Mesothelial cell of epicardium (in vitro differentiated cells): ENCODE data around the gene LYPD4. TPM values are rescaled to one million over a fixed set of nuclear protein-coding genes. Genes with fewer than 3 reads are reported as not detected.

Experiments
- DNase-seq, 2 experiments: peaks; one replicate each; pipeline ENCODE4 v3.0.0; 2021; ENCODE audit warnings: low spot score in 2 of 2; ENCODE audit not compliant: unreplicated experiment in 2 of 2
- H3K27ac Mint-ChIP-seq: 2 replicates; pipeline ENCODE4 v1.8.0; 2021; ENCODE audit warnings: mixed read lengths
- H3K27me3 Mint-ChIP-seq: 2 replicates; pipeline ENCODE4 v1.8.0; 2021; ENCODE audit warnings: low read depth, mixed read lengths
- H3K36me3 Mint-ChIP-seq: 2 replicates; pipeline ENCODE4 v1.8.0; 2021; ENCODE audit warnings: mixed read lengths
- H3K4me1 Mint-ChIP-seq: 2 replicates; pipeline ENCODE4 v1.8.0; 2021; ENCODE audit warnings: mixed read lengths
- H3K4me3 Mint-ChIP-seq: 2 replicates; pipeline ENCODE4 v1.8.0; 2021; ENCODE audit warnings: mild to moderate bottlenecking, moderate library complexity, mixed read lengths
- H3K9me3 Mint-ChIP-seq: 2 replicates; pipeline ENCODE4 v1.8.0; 2021; ENCODE audit warnings: mixed read lengths
- total RNA-seq: library from RNA; stranded (reverse); gene quantifications from 3 replicates; pipeline ENCODE4 v1.2.1, GENCODE V29; 2021
- TF ChIP-seq, protein P1 (sequence below): fragments of 200-600 bp; sonication (generic); IDR thresholded peaks from one replicate; pipeline ENCODE4 v1.5.0; 2021; ENCODE audit warnings: antibody characterized with exemption; ENCODE audit not compliant: unreplicated experiment

Gene LYPD4
- total RNA-seq, 1 donor from 2014 or later = not detected

DNA sequence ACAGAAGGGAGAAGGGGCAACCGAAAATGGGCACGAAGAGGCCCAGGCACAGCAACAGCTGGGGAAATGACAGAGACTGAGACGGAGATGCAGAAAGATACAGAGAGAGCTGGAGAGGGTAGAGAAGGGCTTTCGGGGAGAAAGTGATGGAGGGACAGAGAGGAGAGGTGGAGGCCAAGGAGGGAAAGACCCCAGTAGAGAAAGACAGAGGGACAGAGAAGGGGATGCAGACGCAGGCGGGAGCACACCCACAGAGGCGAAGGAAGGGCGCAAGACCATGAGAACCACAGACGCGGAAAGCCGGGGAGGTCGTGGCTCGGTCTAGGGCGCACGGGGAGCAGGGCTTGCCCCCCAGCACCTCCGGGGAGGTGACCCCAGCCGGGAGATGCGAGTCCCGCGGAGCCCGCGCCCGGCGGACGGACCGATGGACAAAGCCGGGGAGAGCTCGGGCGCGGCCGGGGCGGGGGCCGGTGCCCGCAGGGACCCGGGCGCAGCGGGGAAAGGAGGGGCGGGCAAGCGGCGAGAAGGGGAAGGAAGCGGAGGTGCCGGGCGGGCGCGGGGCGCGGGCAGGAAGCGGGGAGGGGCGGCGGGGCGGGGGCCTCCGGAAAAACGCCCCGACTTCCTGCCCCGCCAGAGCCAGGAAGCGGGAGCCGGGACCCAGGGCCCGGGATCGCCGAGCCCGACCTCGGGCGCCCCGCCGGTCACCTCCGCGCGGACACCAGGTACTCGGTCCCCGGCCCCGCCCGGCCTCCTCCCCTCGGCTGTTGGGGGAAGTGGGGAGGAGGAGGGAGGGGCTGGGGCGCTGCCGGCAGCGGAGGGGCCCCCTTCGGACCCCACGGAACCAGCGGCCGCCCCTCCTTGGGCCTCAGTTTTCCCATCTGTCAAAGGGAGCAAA lies 38.3 kb upstream of the LYPD4 start, which contains the start of gene ARHGEF1:
ARHGEF1 (plus strand) TSS at position 617 of the 895 bp plus-strand sequence. CDS start 4,899 bp downstream, outside the sequence.
- DNase-seq = peak; percentile 26 to 44
- Mint-ChIP-seq H3K9me3 (no peaks in the 10 kb centered on the region), H3K27me3 (peaks cover 42% of the 10 kb centered on the region), H3K4me1 (peaks cover 24% of the 10 kb centered on the region), H3K27ac (peak within 1 kb of the TSS; percentile 87), H3K4me3 (peak within 1 kb of the TSS; percentile 93), H3K36me3 (no peaks in the 10 kb centered on the region)
- TF ChIP-seq, protein P1, sequence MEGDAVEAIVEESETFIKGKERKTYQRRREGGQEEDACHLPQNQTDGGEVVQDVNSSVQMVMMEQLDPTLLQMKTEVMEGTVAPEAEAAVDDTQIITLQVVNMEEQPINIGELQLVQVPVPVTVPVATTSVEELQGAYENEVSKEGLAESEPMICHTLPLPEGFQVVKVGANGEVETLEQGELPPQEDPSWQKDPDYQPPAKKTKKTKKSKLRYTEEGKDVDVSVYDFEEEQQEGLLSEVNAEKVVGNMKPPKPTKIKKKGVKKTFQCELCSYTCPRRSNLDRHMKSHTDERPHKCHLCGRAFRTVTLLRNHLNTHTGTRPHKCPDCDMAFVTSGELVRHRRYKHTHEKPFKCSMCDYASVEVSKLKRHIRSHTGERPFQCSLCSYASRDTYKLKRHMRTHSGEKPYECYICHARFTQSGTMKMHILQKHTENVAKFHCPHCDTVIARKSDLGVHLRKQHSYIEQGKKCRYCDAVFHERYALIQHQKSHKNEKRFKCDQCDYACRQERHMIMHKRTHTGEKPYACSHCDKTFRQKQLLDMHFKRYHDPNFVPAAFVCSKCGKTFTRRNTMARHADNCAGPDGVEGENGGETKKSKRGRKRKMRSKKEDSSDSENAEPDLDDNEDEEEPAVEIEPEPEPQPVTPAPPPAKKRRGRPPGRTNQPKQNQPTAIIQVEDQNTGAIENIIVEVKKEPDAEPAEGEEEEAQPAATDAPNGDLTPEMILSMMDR = no peak

- DNase-seq = no peak
- peaks cover 19% of the 10 kb centered on the region for H3K4me1 Mint-ChIP-seq
- H3K27me3 Mint-ChIP-seq = peaks cover 48% of the 10 kb centered on the region
- no peaks in the 10 kb centered on the region for H3K9me3 Mint-ChIP-seq
- H3K36me3 Mint-ChIP-seq = no peaks in the 10 kb centered on the region
- H3K27ac Mint-ChIP-seq = no peak overlapping the region
- H3K4me3 Mint-ChIP-seq = no peak overlapping the region
- TF ChIP-seq, protein P1 = no peak
Measured at GRCh38 chr19:41880329-41880708, 35.8 kb upstream of the LYPD4 start.

DNA sequence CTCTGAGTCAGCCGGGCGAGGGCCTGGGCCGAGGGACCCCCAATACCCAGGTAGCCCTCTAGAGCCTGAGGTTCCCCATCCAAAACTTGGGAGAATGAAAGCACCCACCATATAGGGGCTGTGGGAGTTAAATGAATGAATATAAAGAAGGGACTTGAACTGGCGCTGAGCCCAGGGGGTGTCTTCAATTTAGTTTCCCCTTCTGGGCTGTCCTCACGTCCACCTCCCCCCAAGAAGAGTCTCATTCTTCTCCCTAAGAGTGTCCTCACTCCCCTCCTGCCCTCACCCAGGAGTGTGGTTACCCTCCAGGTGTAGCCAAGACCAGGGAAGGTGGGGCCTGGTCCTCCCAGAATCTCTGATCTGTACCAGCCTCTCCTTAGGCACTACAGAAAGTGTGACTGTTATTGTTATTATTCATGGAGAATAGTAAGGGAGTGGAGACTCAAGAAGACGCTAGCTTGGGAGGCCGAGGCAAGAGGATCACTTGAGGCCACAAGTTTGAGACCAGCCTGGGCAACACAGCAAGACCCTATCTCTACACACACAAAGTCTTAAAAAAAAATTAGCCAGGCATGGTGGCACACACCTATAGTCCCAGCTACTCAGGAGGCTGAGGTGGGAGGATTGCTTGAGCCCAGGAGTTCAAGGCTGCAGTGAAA lies 35.3 kb upstream of the LYPD4 start:
- DNase-seq = no peak
- H3K36me3 Mint-ChIP-seq = no peaks in the 10 kb centered on the region
- no peaks in the 10 kb centered on the region for H3K9me3 Mint-ChIP-seq
- no peak overlapping the region for H3K27ac Mint-ChIP-seq
- H3K4me3 Mint-ChIP-seq = no peak overlapping the region
- peaks cover 15% of the 10 kb centered on the region for H3K4me1 Mint-ChIP-seq
- TF ChIP-seq, protein P1 = no peak
- peaks cover 48% of the 10 kb centered on the region for H3K27me3 Mint-ChIP-seq

DNA sequence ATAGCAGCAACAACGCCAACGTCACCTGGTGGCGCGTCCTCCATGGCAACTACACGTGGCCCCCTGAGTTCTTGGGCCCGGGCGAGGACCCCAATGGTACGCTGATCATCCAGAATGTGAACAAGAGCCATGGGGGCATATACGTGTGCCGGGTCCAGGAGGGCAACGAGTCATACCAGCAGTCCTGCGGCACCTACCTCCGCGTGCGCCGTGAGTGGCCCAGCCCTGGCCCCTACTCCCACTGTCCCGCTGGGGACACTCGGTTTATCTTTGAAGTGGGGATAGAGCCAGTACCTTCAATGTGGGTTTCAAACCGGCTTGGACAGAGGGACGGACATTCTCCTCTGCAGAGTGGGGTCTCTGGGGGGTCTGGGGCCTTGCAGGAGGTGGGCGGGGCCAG lies 34.6 kb upstream of the LYPD4 start:
- Mint-ChIP-seq H3K27me3 (peaks cover 48% of the 10 kb centered on the region), H3K4me1 (peaks cover 13% of the 10 kb centered on the region), H3K36me3 (no peaks in the 10 kb centered on the region), H3K9me3 (no peaks in the 10 kb centered on the region), H3K4me3 (no peak overlapping the region), H3K27ac (no peak overlapping the region)
- TF ChIP-seq, protein P1 = no peak
- no peak for DNase-seq

DNA sequence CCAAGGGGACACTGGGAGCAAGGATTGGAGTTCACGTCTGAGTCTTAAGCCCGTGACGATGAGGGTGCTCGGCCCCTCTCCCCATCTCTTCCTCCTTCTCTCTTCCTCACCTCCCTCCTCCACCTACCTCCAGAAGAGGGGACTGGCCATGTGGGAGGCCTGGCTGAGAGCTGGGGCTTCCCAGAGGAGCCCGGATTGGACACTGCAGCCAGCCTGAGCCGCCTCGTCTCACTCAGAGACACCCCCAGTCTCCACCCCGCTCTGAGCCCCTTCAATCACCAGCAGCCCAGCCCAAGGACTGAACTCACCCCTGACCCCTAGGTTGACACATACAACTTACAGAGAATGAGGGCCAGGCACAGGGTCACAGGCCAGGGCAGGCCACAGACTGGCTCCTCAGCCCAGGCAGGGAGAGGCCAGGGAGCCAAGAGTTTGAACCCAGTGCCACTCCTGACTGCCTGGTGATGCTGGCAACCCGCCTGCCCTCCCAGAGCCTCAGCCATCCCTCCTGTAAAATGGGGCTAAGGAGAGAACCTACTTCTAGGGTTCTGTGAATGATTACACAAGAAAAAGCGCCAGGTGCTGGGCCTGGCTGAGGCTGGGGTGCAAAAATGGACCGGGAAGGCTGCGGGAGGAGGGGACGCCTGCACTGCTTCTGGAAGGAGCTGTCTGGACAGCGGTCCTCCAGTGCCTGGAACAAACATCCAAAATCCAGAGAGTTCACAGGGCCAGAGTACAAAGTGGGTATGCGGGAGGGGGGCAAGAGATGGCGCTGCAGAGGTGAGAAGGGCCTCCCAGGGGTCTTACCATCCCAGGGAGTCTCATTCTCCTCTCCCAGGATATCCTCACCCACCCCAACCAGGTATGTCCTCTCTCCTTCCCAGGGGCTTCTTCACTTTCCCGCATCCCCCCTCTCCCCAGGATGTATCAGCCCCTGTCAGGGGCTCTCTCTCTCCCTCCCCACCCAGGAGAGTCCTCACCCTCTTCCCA lies 33.7 kb upstream of the LYPD4 start:
- H3K4me1 Mint-ChIP-seq = peaks cover 6% of the 10 kb centered on the region
- no peak for DNase-seq
- H3K27ac Mint-ChIP-seq = no peak overlapping the region
- H3K36me3 Mint-ChIP-seq = no peaks in the 10 kb centered on the region
- TF ChIP-seq, protein P1 = no peak
- H3K27me3 Mint-ChIP-seq = peaks cover 42% of the 10 kb centered on the region
- H3K9me3 Mint-ChIP-seq = no peaks in the 10 kb centered on the region
- H3K4me3 Mint-ChIP-seq = no peak overlapping the region
